MCF 10A (cell line): ENCODE measurements around the gene PITPNM2. TPM values are rescaled to one million over a fixed set of nuclear protein-coding genes. Genes with fewer than 3 reads are reported as not detected.

ENCODE experiments used
- BruUV-seq: library from RNA; stranded (reverse); fragments of 400-500 nt; replicated peaks from 2 replicates; lab custom pipeline; 2021; lab: Mats Ljungman, UMichigan
- CTCF ChIA-PET: fragments of 300-600 bp; sonication (Branson Sonifier 250); formaldehyde crosslinking; extraction: SDS; loops from one replicate; lab custom pipeline; 2021; ENCODE audit warnings: antibody characterized with exemption, inconsistent platforms; lab: Yijun Ruan, JAX
- POLR2A ChIA-PET: fragments of 300-600, 350-650 bp; sonication (Branson Sonifier 250); formaldehyde crosslinking; extraction: SDS; loops from one replicate; lab custom pipeline; 2020; ENCODE audit warnings: antibody characterized with exemption, inconsistent platforms; lab: Yijun Ruan, JAX
- DNase-seq: peaks from one replicate; pipeline ENCODE4 v3.0.0-alpha.2; 2018; ENCODE audit not compliant: unreplicated experiment
- H3K27ac Mint-ChIP-seq: one replicate; pipeline ENCODE4 v1.8.0; 2022; ENCODE audit warnings: mild to moderate bottlenecking, low read depth, mixed read lengths; ENCODE audit not compliant: unreplicated experiment
- H3K27me3 Mint-ChIP-seq: one replicate; pipeline ENCODE4 v1.8.0; 2022; ENCODE audit warnings: mixed read lengths; ENCODE audit not compliant: insufficient read depth, unreplicated experiment
- H3K36me3 Mint-ChIP-seq: one replicate; pipeline ENCODE4 v1.8.0; 2022; ENCODE audit warnings: mild to moderate bottlenecking, moderate library complexity, mixed read lengths; ENCODE audit not compliant: insufficient read depth, unreplicated experiment
- H3K4me1 Mint-ChIP-seq: one replicate; pipeline ENCODE4 v1.8.0; 2022; ENCODE audit warnings: mixed read lengths; ENCODE audit not compliant: insufficient read depth, unreplicated experiment
- H3K4me3 Mint-ChIP-seq: one replicate; pipeline ENCODE4 v1.8.0; 2022; ENCODE audit warnings: mild to moderate bottlenecking, moderate library complexity, mixed read lengths; ENCODE audit not compliant: unreplicated experiment
- H3K9me3 Mint-ChIP-seq: one replicate; pipeline ENCODE4 v1.8.0; 2022; ENCODE audit warnings: mixed read lengths; ENCODE audit not compliant: unreplicated experiment
- intact Hi-C: fragments of 100-400 bp; cut with micrococcal nuclease; formaldehyde crosslinking; loops from 2 replicates; pipeline ENCODE4 v1.14.1; 2022
- total RNA-seq: library from RNA; stranded (reverse); gene quantifications from 2 replicates; pipeline ENCODE4 v1.2.3, GENCODE V29; 2022
- TF ChIP-seq, protein P1 (sequence below): fragments of 200-600 bp; IDR thresholded peaks from one replicate; pipeline ENCODE4 v1.8.0; 2022; ENCODE audit warnings: antibody characterized with exemption, mild to moderate bottlenecking; ENCODE audit not compliant: unreplicated experiment

Gene PITPNM2
- total RNA-seq, 1 experiment from 2014 or later = 7.2 TPM

DNA sequence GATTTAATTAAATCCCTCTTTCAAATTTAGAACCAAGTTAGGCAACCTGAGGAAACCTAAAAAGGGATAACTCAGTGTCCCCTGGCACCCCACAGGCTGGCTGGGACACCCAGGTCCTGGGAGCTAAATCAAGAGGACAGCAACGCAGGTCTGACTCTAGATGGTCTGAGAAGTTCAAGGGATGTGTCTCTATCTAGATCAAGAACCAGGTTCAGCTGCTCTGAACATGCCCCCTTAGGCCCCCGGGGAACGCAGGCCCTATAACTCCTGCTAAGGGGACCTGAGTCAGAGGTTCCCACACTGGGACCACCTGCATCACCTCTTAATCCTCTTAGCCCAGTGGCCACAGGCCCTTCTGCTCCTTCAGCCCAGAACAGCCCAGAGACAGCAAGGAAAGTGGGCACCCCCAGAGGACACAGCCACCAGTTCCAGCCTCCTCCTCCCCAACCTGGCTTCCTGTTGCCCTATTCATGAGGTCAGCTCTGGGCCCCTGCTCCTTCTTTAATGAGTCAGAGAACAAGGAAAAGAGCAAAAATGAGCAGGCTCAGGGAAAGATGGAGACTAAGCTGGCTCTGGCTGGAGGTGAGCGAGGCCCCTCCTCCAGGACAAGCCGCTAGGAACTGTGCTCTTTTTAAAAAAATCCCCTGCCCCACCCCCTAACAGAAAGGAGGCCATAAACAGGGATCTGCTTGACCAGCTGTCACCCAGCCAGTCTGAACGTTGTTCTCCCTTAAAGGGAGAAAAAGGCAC is 10.8 kb downstream of the PITPNM2 start:
- Mint-ChIP-seq H3K27ac (no peak overlapping the region), H3K4me3 (no peak overlapping the region), H3K9me3 (no peaks in the 10 kb centered on the region), H3K36me3 (peaks cover 9% of the 10 kb centered on the region), H3K4me1 (peaks cover 26% of the 10 kb centered on the region), H3K27me3 (no peaks in the 10 kb centered on the region)
- DNase-seq = peak; percentile 33
- ChIA-PET CTCF (no interaction called here), POLR2A (no interaction called here)
- TF ChIP-seq, protein P1, sequence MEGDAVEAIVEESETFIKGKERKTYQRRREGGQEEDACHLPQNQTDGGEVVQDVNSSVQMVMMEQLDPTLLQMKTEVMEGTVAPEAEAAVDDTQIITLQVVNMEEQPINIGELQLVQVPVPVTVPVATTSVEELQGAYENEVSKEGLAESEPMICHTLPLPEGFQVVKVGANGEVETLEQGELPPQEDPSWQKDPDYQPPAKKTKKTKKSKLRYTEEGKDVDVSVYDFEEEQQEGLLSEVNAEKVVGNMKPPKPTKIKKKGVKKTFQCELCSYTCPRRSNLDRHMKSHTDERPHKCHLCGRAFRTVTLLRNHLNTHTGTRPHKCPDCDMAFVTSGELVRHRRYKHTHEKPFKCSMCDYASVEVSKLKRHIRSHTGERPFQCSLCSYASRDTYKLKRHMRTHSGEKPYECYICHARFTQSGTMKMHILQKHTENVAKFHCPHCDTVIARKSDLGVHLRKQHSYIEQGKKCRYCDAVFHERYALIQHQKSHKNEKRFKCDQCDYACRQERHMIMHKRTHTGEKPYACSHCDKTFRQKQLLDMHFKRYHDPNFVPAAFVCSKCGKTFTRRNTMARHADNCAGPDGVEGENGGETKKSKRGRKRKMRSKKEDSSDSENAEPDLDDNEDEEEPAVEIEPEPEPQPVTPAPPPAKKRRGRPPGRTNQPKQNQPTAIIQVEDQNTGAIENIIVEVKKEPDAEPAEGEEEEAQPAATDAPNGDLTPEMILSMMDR = no peak
- BruUV-seq = no TSS peak
- intact Hi-C loops = loop anchor here (5.0 kb wide), 1 partner anchor 53 kb away; no protein-coding TSS in a partner anchor

DNA sequence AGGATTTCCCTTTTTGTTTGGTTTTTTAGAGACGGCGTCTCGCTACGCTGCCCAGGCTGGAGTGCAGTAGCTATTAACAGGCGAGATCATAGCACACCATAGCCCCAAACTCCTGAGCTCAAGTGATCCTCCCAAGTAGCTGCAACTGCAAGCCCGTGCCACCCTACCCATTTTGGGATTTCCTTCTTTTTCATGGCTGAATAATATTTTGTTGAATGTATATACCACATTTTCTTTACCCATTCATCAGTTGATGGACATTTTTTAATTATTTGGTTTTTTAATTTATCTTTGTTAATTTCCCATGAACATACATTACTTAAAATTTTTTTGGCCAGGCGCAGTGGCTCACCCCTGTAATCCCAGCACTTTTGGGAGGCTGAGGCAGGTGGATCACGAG is 15.2 kb downstream of the PITPNM2 start:
- BruUV-seq = no TSS peak
- H3K4me3 Mint-ChIP-seq = no peak overlapping the region
- TF ChIP-seq, protein P1 = no peak
- ChIA-PET POLR2A (no interaction called here), CTCF (interaction anchor here (0.5 to 1.0 kb wide), 2 partner anchors 13 to 118 kb away, joined by 3 read pairs; no protein-coding TSS in a partner anchor)
- no peaks in the 10 kb centered on the region for H3K9me3 Mint-ChIP-seq
- H3K27me3 Mint-ChIP-seq = no peaks in the 10 kb centered on the region
- peaks cover 18% of the 10 kb centered on the region for H3K4me1 Mint-ChIP-seq
- no peak overlapping the region for H3K27ac Mint-ChIP-seq
- intact Hi-C loops = no loop called here
- DNase-seq = no peak
- H3K36me3 Mint-ChIP-seq = peaks cover 9% of the 10 kb centered on the region

DNA sequence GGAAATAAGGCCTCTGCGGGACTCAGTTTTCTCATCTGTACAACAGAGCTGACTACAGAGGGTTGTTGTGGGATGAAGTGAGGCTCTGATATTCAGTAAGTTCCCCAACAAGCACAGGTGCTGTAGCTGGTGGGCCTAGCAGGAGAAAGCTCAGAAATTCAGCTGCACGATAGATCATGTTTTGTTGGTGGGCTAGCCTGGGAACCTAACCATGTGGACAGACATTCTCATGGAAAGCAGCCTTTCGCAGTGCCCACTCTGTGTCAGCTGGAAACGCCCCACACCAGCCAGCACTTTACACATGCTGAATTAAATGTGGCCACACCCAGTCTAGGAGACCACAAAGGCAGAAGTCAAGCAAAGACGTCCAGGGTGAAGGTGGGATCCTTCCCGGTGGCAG is 16.1 kb downstream of the PITPNM2 start:
- no peak overlapping the region for H3K27ac Mint-ChIP-seq
- ChIA-PET POLR2A (no interaction called here), CTCF (interaction anchor here (1.0 kb wide), 1 partner anchor 14 kb away, joined by 3 read pairs; no protein-coding TSS in a partner anchor)
- H3K36me3 Mint-ChIP-seq = peaks cover 4% of the 10 kb centered on the region
- TF ChIP-seq, protein P1 = no peak
- H3K4me1 Mint-ChIP-seq = peaks cover 13% of the 10 kb centered on the region
- no peak overlapping the region for H3K4me3 Mint-ChIP-seq
- H3K27me3 Mint-ChIP-seq = no peaks in the 10 kb centered on the region
- no TSS peak for BruUV-seq
- no peaks in the 10 kb centered on the region for H3K9me3 Mint-ChIP-seq
- no peak for DNase-seq
- intact Hi-C loops = no loop called here

DNA sequence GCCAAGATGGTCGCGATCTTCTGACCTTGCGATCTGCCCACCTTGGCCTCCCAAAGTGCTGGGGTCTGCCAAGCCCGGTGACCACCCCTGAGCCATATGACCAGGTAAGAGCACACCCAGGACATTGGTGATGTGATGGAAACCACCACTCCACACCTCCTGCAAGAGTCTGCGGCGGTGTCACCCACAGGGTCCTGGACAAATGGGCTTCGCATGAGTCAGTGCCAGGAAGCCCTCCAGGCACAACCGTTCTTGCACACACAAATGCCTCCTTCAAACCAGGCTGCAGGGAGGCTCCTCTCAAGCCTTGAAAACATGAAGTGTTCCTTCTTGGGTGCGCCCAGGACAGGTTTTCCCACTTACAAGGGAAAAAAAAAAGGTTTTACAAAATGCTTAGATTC is 16.6 kb downstream of the PITPNM2 start:
- ChIA-PET POLR2A (interaction anchor here (0.6 to 0.8 kb wide), 2 partner anchors 13 to 51 kb away, joined by 3 read pairs; no protein-coding TSS in a partner anchor), CTCF (interaction anchor here (0.6 kb wide), 1 partner anchor 61 kb away, joined by 3 read pairs; no protein-coding TSS in a partner anchor)

More for the DNA sequence above, 16.6 kb downstream of the PITPNM2 start:
- Mint-ChIP-seq H3K4me3 (no peak overlapping the region), H3K27ac (no peak overlapping the region), H3K4me1 (peaks cover 8% of the 10 kb centered on the region), H3K36me3 (peaks cover 4% of the 10 kb centered on the region), H3K9me3 (no peaks in the 10 kb centered on the region), H3K27me3 (no peaks in the 10 kb centered on the region)
- TF ChIP-seq, protein P1 = no peak
- no TSS peak for BruUV-seq
- DNase-seq = no peak
- intact Hi-C loops = no loop called here
